WI38 (cell line): ENCODE data around the gene RNF150.
A peak's percentile ranks its signal among the peaks of the same experiment; 100 is the strongest.

Experiments used
- H3K4me3 ChIP-seq: 2 replicates; pipeline ENCODE4 v1.5.1; 2011; ENCODE audit warnings: low read depth, mild to moderate bottlenecking, control low read depth, low read length
- TF ChIP-seq, protein P1 (sequence below): IDR thresholded peaks from 2 replicates; pipeline ENCODE4 v1.5.1; 2012; ENCODE audit warnings: low read depth, mild to moderate bottlenecking, control low read depth, low read length

The RNF150 gene

DNA sequence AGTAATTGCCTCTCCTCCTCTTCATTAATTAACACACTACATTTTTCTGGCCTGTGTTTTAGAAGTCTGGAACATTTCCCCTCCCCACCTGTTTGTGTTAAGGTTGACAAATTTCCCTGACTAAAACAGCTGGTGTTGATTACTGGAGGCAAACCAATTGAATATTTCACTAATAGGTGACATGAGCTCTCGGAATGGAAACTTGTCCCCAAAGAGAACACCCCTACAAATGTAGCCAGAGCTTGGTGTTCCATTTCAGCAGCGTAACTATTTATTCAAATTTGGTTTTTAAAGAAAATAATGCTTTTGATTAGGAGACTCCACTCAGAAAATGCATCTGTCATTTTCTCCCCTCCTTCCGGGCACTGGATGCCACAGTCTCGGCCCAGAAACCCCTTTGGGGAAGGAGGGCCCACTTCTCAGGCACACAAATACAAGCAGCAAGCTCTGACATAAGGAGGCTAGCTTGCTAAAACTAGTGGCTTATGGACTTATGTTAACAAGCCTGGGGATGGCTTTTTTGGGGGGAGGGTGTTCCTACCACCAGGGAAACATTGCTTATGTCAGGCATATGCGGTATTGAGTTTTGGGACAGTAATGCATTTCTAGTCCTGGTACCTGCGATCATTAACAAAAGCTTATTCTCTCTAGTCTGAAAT lies 2.2 kb downstream of the RNF150 start:
- H3K4me3 ChIP-seq = peak overlapping the region; percentile 85
- TF ChIP-seq, protein P1, sequence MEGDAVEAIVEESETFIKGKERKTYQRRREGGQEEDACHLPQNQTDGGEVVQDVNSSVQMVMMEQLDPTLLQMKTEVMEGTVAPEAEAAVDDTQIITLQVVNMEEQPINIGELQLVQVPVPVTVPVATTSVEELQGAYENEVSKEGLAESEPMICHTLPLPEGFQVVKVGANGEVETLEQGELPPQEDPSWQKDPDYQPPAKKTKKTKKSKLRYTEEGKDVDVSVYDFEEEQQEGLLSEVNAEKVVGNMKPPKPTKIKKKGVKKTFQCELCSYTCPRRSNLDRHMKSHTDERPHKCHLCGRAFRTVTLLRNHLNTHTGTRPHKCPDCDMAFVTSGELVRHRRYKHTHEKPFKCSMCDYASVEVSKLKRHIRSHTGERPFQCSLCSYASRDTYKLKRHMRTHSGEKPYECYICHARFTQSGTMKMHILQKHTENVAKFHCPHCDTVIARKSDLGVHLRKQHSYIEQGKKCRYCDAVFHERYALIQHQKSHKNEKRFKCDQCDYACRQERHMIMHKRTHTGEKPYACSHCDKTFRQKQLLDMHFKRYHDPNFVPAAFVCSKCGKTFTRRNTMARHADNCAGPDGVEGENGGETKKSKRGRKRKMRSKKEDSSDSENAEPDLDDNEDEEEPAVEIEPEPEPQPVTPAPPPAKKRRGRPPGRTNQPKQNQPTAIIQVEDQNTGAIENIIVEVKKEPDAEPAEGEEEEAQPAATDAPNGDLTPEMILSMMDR = no peak

DNA sequence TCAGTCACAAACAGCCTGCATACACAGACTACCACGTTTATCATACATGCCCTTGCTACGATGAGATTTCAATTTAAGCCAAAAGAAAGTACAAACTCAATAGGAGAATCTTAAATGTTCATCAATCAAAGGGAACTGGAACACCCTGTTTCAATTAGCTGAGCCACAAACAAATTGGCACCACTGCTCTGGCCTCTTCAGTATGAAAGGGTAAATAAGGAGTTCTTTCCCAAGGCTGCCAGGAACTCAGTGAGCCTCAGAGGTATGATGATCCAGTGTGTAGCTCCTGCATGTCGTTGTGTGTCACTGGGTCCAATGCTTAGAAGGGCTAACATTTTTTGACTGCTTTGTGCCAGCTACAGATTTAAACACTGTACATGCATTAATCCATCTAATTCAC lies 5.4 kb downstream of the RNF150 start:
- no peak overlapping the region for H3K4me3 ChIP-seq
- TF ChIP-seq, protein P1 = no peak

DNA sequence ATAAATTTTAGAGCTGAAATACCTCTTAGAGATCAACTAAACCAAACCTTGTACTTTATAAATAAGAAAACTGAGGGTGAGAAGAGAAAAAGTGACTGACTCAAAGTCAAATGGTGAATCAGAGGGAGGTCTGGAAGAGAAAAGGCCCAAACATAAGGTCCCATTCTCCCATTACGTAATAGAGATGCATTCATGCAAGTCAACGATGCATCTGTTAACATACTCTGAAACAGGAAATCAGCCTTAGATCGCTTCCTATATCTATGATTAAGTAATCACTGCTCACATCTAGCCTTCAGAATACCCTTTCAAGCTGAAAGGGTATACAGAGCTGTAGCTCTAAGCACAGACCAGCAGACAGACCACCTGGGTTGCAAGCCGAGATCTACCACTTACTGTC lies 6.5 kb downstream of the RNF150 start:
- TF ChIP-seq, protein P1 = no peak
- H3K4me3 ChIP-seq = no peak overlapping the region

DNA sequence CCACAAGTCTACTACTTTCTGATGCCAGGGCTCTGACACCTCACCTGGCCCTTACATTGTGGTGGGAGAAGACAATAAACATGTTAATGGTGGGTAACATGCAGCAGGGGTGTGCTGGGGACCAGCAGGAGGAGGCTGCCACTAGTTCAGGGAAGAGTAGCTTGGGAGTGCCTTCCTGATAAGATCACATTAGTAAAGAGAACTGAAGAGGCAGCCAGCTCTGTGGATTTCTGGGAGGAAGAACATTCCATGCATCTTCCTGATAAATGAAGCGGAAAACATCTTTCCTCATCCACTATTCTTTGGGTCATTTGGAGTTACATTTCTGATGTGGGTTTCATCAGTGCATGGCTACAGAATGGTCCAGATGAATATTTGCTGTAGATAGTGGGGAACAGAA lies 9.0 kb downstream of the RNF150 start:
- H3K4me3 ChIP-seq = no peak overlapping the region
- TF ChIP-seq, protein P1 = no peak

DNA sequence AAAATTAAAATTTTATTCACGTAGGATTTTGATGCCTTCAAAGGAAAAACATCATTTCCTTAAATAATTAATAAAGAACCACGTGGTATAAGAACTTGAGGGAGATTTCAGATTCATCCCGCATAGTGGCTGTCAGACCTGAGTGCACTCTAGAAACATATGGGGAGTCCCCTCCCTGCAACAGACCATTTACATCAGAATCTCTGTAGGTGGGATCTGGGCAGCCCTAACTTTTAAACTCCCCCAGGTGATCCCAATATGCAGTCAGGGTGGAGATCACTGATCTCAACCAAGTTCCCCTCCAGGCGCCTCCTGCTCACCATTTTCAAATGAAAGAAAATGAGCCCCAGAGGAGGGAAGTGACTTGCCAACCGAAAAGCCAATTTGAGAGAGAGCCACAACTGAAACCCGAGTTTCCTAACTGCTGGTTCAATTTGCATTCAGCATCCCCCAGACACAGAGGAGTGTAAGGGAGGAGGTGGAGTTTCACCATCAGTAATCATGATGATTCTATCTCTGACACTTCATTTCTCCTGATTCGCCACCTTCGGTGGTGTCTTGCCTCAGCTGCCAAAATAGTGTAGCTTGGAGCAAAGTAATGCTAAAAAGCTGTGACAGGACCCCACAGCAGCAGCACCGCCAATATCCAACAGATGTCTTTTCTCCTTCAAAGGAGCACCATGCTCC lies 11.4 kb downstream of the RNF150 start:
- no peak overlapping the region for H3K4me3 ChIP-seq
- TF ChIP-seq, protein P1 = no peak

DNA sequence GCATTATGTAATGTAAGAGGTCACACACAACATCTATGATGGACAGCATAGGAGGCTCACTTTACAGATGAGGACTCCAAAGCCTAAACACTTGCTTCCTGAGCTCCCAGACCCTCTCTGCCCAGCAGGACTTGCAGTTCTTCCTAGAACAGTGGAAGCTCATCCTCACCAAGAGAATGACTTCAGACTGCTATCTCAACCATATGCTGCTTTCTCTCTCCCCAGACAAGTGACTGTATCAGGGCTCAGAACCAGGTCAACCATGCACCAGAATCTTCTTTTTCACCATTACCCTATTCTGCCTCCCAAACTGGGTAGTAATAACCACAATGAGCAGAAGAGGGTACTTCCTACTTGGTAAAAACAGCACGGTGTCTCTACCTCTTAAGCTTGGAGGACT lies 12.2 kb downstream of the RNF150 start:
- TF ChIP-seq, protein P1 = no peak

DNA sequence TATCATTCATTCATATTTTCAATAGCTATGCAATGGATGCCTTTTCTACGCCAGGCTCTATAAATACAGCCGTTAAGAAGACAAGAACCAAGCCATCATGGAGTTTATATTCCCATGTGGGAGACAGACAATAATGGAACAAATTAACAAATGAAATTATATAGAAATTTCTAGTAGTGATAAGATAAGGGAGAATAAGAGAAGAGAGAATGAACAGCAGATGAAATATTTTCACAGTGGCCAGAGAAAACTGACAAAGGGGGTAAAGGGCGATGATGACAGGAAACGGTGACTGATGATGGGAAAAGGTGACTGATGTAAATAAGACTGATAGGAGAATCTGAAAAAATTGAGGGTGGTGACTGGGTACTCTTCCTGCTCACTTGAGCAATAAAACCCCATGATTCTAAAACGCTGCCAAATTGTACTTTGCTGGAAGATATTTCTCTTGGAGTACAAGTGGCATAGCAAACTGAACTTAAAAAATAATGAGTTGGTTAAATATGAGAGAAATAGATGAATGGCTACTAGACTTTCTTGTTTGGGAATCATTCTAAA lies 13.2 kb downstream of the RNF150 start:
- TF ChIP-seq, protein P1 = no peak
- H3K4me3 ChIP-seq = no peak overlapping the region

More for the DNA sequence above, 12.2 kb downstream of the RNF150 start:
- H3K4me3 ChIP-seq = no peak overlapping the region
